ENCODE results near the gene LRRC72. TPM values are rescaled to one million over a fixed set of nuclear protein-coding genes. Genes with fewer than 3 reads are reported as not detected.

LRRC72 gene
- total RNA-seq, 1 experiment from 2014 or later = not detected

- no peaks in the 10 kb centered on the region for H4K20me1 ChIP-seq (ENCODE audit: low read length)
- intact Hi-C loops (cut with micrococcal nuclease) = no loop called here
- no peaks in the 10 kb centered on the region for H3K27me3 ChIP-seq (ENCODE audit: low read length)
- H3K36me3 ChIP-seq (ENCODE audit: low read depth, low read length) = peaks cover 4% of the 10 kb centered on the region; the same call in 1 of the 2 replicates
- H3K27ac ChIP-seq (ENCODE audit: low read length) = no peak overlapping the region
- H3K4me2 ChIP-seq (ENCODE audit: low read length) = no peak overlapping the region
- DNase-seq = no peak
- H3K9me2 ChIP-seq (replicated peaks; ENCODE audit: low read length) = no peaks in the 10 kb centered on the region
- H3K4me3 ChIP-seq (ENCODE audit: low read length) = no peak overlapping the region
- no peak overlapping the region for H3K9ac ChIP-seq (ENCODE audit: low read length)
- no peak overlapping the region for H2AFZ ChIP-seq (ENCODE audit: low read length)
- no peak for TF ChIP-seq EZH2phosphoT487 (IDR thresholded peaks at IDR 0.05; ENCODE audit: borderline replicate concordance, low read length)
- no peak for TF ChIP-seq CTCF (conservative IDR thresholded peaks at IDR 0.05; ENCODE audit: low read depth, low read length)
- no peak for TF ChIP-seq EZH2 (IDR thresholded peaks at IDR 0.05; ENCODE audit: low read length, unreplicated experiment)
- H3F3A ChIP-seq (ENCODE audit: low read length, unreplicated experiment) = no peaks in the 10 kb centered on the region
- peaks cover 14% of the 10 kb centered on the region for H3K4me1 ChIP-seq (ENCODE audit: insufficient read depth, low read length)
- ChIA-PET POLR2A (ENCODE audit: unreplicated experiment) (no interaction called here), CTCF (no interaction called here)
- H3K79me2 ChIP-seq (ENCODE audit: low read length) = no peaks in the 10 kb centered on the region
- ATAC-seq = no peak
- H3K9me3 ChIP-seq (ENCODE audit: low read length) = no peaks in the 10 kb centered on the region
- no TSS peak for BruUV-seq (replicated peaks)
Observed at GRCh38 chr7:16598015-16598414, 71.4 kb downstream of the LRRC72 start.

DNA sequence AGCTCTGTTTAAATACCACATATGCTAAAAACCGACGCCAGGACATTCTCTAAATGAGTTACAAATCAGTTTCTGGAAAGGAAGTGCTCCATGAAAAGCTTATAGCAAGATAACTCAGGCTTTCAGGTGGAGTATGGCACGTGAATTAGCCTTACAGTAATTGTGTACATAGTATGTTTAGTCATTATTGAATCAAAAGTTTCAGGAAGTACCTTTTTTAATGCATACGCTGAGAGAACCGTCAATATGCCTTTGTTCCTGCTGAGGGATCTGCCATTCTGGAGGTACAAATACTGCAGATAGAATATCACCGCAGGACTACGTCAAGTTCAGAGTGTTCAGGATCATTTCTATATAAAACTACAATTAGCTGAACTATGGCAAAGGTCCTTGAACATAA, 73.2 kb downstream of the LRRC72 start:
- no peaks in the 10 kb centered on the region for H3K9me2 ChIP-seq (replicated peaks; ENCODE audit: low read length)
- ChIA-PET POLR2A (ENCODE audit: unreplicated experiment) (interaction anchor here (0.7 kb wide), 1 partner anchor 46 kb away, joined by 4 read pairs; the partner anchor contains the start of genes ANKMY2 and BZW2), CTCF (no interaction called here)
- H3F3A ChIP-seq (ENCODE audit: low read length, unreplicated experiment) = no peaks in the 10 kb centered on the region
- H4K20me1 ChIP-seq (ENCODE audit: low read length) = no peaks in the 10 kb centered on the region
- TF ChIP-seq EZH2 (IDR thresholded peaks at IDR 0.05; ENCODE audit: low read length, unreplicated experiment) (no peak), EZH2phosphoT487 (IDR thresholded peaks at IDR 0.05; ENCODE audit: borderline replicate concordance, low read length) (no peak), CTCF (conservative IDR thresholded peaks at IDR 0.05; ENCODE audit: low read depth, low read length) (no peak)
- ATAC-seq (peak; percentile 94), DNase-seq (peak; percentile 58)
- H3K79me2 ChIP-seq (ENCODE audit: low read length) = no peaks in the 10 kb centered on the region
- no peaks in the 10 kb centered on the region for H3K9me3 ChIP-seq (ENCODE audit: low read length)
- H3K9ac ChIP-seq (ENCODE audit: low read length) = no peak overlapping the region
- H3K27ac ChIP-seq (ENCODE audit: low read length) = no peak overlapping the region
- 0 out of 2 replicates have a peak overlapping the region, but pooled peaks have one; percentile 2 for H3K4me2 ChIP-seq (ENCODE audit: low read length)
- peaks cover 4% of the 10 kb centered on the region; the same call in 1 of the 2 replicates for H3K36me3 ChIP-seq (ENCODE audit: low read depth, low read length)
- no peak overlapping the region for H3K4me3 ChIP-seq (ENCODE audit: low read length)
- TSS peak; percentile 27 for BruUV-seq (replicated peaks)
- H3K4me1 ChIP-seq (ENCODE audit: insufficient read depth, low read length) = peaks cover 9% of the 10 kb centered on the region
- H2AFZ ChIP-seq (ENCODE audit: low read length) = no peak overlapping the region
- H3K27me3 ChIP-seq (ENCODE audit: low read length) = no peaks in the 10 kb centered on the region
- intact Hi-C loops (cut with micrococcal nuclease) = loop anchor here (5.0 kb wide), 1 partner anchor 92 kb away; no protein-coding TSS in a partner anchor

- Histone ChIP-seq H2AFZ (ENCODE audit: low read length) (no peak overlapping the region), H3K36me3 (ENCODE audit: low read depth, low read length) (peaks cover 4% of the 10 kb centered on the region; the same call in 1 of the 2 replicates), H3K9me2 (replicated peaks; ENCODE audit: low read length) (no peaks in the 10 kb centered on the region), H3K9me3 (ENCODE audit: low read length) (no peaks in the 10 kb centered on the region), H4K20me1 (ENCODE audit: low read length) (no peaks in the 10 kb centered on the region), H3K79me2 (ENCODE audit: low read length) (no peaks in the 10 kb centered on the region), H3F3A (ENCODE audit: low read length, unreplicated experiment) (no peaks in the 10 kb centered on the region), H3K4me3 (ENCODE audit: low read length) (no peak overlapping the region), H3K4me2 (ENCODE audit: low read length) (no peak overlapping the region), H3K27ac (ENCODE audit: low read length) (no peak overlapping the region), H3K27me3 (ENCODE audit: low read length) (no peaks in the 10 kb centered on the region), H3K4me1 (ENCODE audit: insufficient read depth, low read length) (peaks cover 9% of the 10 kb centered on the region), H3K9ac (ENCODE audit: low read length) (no peak overlapping the region)
- BruUV-seq (replicated peaks) = no TSS peak
- DNase-seq = no peak
- TF ChIP-seq EZH2 (IDR thresholded peaks at IDR 0.05; ENCODE audit: low read length, unreplicated experiment) (no peak), EZH2phosphoT487 (IDR thresholded peaks at IDR 0.05; ENCODE audit: borderline replicate concordance, low read length) (no peak), CTCF (conservative IDR thresholded peaks at IDR 0.05; ENCODE audit: low read depth, low read length) (no peak)
- ChIA-PET CTCF (no interaction called here), POLR2A (ENCODE audit: unreplicated experiment) (no interaction called here)
- no peak for ATAC-seq
- intact Hi-C loops (cut with micrococcal nuclease) = loop anchor here (5.0 kb wide), 1 partner anchor 89 kb away; no protein-coding TSS in a partner anchor
Observed at GRCh38 chr7:16603633-16604032, 77.0 kb downstream of the LRRC72 start.

Measured in PC-3 (cell line).